MCF 10A (cell line): ENCODE data around the gene NTM. TPM values are rescaled to one million over a fixed set of nuclear protein-coding genes. Genes with fewer than 3 reads are reported as not detected.

Source experiments
- BruUV-seq: library from RNA; stranded (reverse); fragments of 400-500 nt; replicated peaks from 2 replicates; lab custom pipeline; 2021; lab: Mats Ljungman, UMichigan
- CTCF ChIA-PET: fragments of 300-600 bp; sonication (Branson Sonifier 250); formaldehyde crosslinking; extraction: SDS; loops from one replicate; lab custom pipeline; 2021; ENCODE audit warnings: antibody characterized with exemption, inconsistent platforms; lab: Yijun Ruan, JAX
- POLR2A ChIA-PET: fragments of 300-600, 350-650 bp; sonication (Branson Sonifier 250); formaldehyde crosslinking; extraction: SDS; loops from one replicate; lab custom pipeline; 2020; ENCODE audit warnings: antibody characterized with exemption, inconsistent platforms; lab: Yijun Ruan, JAX
- DNase-seq: peaks from one replicate; pipeline ENCODE4 v3.0.0-alpha.2; 2018; ENCODE audit not compliant: unreplicated experiment
- H3K27ac Mint-ChIP-seq: one replicate; pipeline ENCODE4 v1.8.0; 2022; ENCODE audit warnings: mild to moderate bottlenecking, low read depth, mixed read lengths; ENCODE audit not compliant: unreplicated experiment
- H3K27me3 Mint-ChIP-seq: one replicate; pipeline ENCODE4 v1.8.0; 2022; ENCODE audit warnings: mixed read lengths; ENCODE audit not compliant: insufficient read depth, unreplicated experiment
- H3K36me3 Mint-ChIP-seq: one replicate; pipeline ENCODE4 v1.8.0; 2022; ENCODE audit warnings: mild to moderate bottlenecking, moderate library complexity, mixed read lengths; ENCODE audit not compliant: insufficient read depth, unreplicated experiment
- H3K4me1 Mint-ChIP-seq: one replicate; pipeline ENCODE4 v1.8.0; 2022; ENCODE audit warnings: mixed read lengths; ENCODE audit not compliant: insufficient read depth, unreplicated experiment
- H3K4me3 Mint-ChIP-seq: one replicate; pipeline ENCODE4 v1.8.0; 2022; ENCODE audit warnings: mild to moderate bottlenecking, moderate library complexity, mixed read lengths; ENCODE audit not compliant: unreplicated experiment
- H3K9me3 Mint-ChIP-seq: one replicate; pipeline ENCODE4 v1.8.0; 2022; ENCODE audit warnings: mixed read lengths; ENCODE audit not compliant: unreplicated experiment
- CTCF ChIP-seq: fragments of 200-600 bp; IDR thresholded peaks from one replicate; pipeline ENCODE4 v1.8.0; 2022; ENCODE audit warnings: antibody characterized with exemption, mild to moderate bottlenecking; ENCODE audit not compliant: unreplicated experiment
- intact Hi-C: fragments of 100-400 bp; cut with micrococcal nuclease; formaldehyde crosslinking; loops from 2 replicates; pipeline ENCODE4 v1.14.1; 2022
- total RNA-seq: library from RNA; stranded (reverse); gene quantifications from 2 replicates; pipeline ENCODE4 v1.2.3, GENCODE V29; 2022

The NTM gene
- total RNA-seq, 1 experiment from 2014 or later = not detected

GRCh38 chr11:131947511-131947910 lies 577.1 kb downstream of the NTM start:
- POLR2A ChIA-PET = no interaction called here
- CTCF ChIA-PET = interaction anchor here (1.1 kb wide), 1 partner anchor 199 kb away, joined by 3 read pairs; no protein-coding TSS in a partner anchor
- Mint-ChIP-seq H3K9me3 (peaks cover 46% of the 10 kb centered on the region), H3K4me1 (no peaks in the 10 kb centered on the region), H3K4me3 (no peak overlapping the region), H3K27ac (no peak overlapping the region), H3K36me3 (no peaks in the 10 kb centered on the region), H3K27me3 (no peaks in the 10 kb centered on the region)
- no peak for TF ChIP-seq CTCF
- DNase-seq = no peak
- no TSS peak for BruUV-seq
- intact Hi-C loops = no loop called here

GRCh38 chr11:131951121-131951520 lies 580.7 kb downstream of the NTM start:
- H3K27me3 Mint-ChIP-seq = no peaks in the 10 kb centered on the region
- H3K36me3 Mint-ChIP-seq = no peaks in the 10 kb centered on the region
- BruUV-seq = no TSS peak
- H3K4me1 Mint-ChIP-seq = no peaks in the 10 kb centered on the region
- no peak for TF ChIP-seq CTCF
- POLR2A ChIA-PET = no interaction called here
- intact Hi-C loops = no loop called here
- no peak for DNase-seq
- CTCF ChIA-PET = no interaction called here
- no peak overlapping the region for H3K27ac Mint-ChIP-seq
- peaks cover 52% of the 10 kb centered on the region for H3K9me3 Mint-ChIP-seq
- H3K4me3 Mint-ChIP-seq = no peak overlapping the region

GRCh38 chr11:131954146-131954545 lies 583.7 kb downstream of the NTM start:
- Mint-ChIP-seq H3K4me1 (no peaks in the 10 kb centered on the region), H3K27ac (no peak overlapping the region)
- DNase-seq = no peak

GRCh38 chr11:131955904-131956303 lies 585.5 kb downstream of the NTM start:
- no TSS peak for BruUV-seq
- TF ChIP-seq CTCF = no peak
- Mint-ChIP-seq H3K27ac (no peak overlapping the region), H3K4me3 (no peak overlapping the region), H3K36me3 (no peaks in the 10 kb centered on the region), H3K27me3 (no peaks in the 10 kb centered on the region), H3K4me1 (no peaks in the 10 kb centered on the region), H3K9me3 (peaks cover 47% of the 10 kb centered on the region)
- ChIA-PET POLR2A (no interaction called here), CTCF (interaction anchor here (0.6 kb wide), 1 partner anchor 33 kb away, joined by 3 read pairs; no protein-coding TSS in a partner anchor)
- no peak for DNase-seq
- intact Hi-C loops = no loop called here

More at GRCh38 chr11:131954146-131954545, 583.7 kb downstream of the NTM start:
- no peaks in the 10 kb centered on the region for H3K27me3 Mint-ChIP-seq
- no peak for TF ChIP-seq CTCF
- BruUV-seq = no TSS peak
- CTCF ChIA-PET = no interaction called here
- H3K4me3 Mint-ChIP-seq = no peak overlapping the region
- intact Hi-C loops = no loop called here
- no peaks in the 10 kb centered on the region for H3K36me3 Mint-ChIP-seq
- peaks cover 56% of the 10 kb centered on the region for H3K9me3 Mint-ChIP-seq
- POLR2A ChIA-PET = no interaction called here
